GM18867 (cell line): ENCODE results near the gene TRIM23.
"Not testable (repeated sequence)": the region's sequence is repeated elsewhere in the genome, so short reads cannot be mapped to it uniquely, and the experiment has no call there.

Source experiments
- ATAC-seq: cut with Tn5 transposase; IDR thresholded peaks from one replicate; pipeline ENCODE4 v1.9.1; 2021; ENCODE audit warnings: mild to moderate bottlenecking, moderate library complexity; ENCODE audit not compliant: unreplicated experiment

The TRIM23 gene

GRCh38 chr5:65624025-65624570 lies at the start of gene TRIM23:
TSS of gene TRIM23 (minus strand) at chr5:65624333. CDS start at chr5:65624274, 59 bp downstream.
- ATAC-seq, result peak; percentile 95

DNA sequence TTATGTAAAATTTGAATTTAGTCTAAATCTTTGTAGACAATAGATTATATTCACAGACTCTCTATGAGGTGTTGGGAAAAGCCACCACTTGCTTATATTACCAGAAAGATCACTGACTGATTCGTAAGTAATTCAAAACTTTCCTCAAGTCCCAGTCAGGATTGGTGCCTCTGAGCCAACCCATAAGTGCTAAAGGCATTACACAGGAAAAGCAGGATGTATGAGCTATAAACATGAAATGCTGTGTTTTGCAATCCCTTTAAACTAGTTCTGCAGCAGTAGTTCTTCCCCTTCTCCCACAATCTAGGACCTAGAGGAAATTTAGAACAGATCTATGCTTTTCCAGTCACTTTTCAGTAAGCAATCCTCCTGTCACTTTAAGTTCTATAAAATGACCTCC lies 48.7 kb upstream of the TRIM23 start:
- ATAC-seq, result no peak

GRCh38 chr5:65668696-65669095 lies 44.6 kb upstream of the TRIM23 start:
- no peak for ATAC-seq

GRCh38 chr5:65663804-65664521 lies 39.8 kb upstream of the TRIM23 start:
- ATAC-seq, result no peak

DNA sequence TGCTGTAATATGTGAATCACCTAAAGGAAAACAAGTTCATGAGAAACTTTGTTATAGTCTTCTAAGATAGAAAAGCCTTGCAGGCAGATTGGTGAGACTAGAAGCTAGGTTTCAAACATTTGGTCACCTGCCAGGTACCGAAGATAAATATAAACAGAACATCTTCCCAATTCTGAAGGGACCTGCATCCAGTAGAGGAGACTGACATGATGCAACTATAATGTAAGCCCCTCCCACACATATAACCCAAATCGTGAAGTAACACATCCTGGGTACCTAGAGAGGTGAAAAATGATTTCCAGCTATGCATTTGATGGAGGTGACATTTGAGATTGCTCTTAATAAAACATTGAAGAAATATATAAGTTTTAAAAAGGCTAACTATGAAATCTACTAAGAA lies 30.6 kb upstream of the TRIM23 start:
- ATAC-seq, result no peak

DNA sequence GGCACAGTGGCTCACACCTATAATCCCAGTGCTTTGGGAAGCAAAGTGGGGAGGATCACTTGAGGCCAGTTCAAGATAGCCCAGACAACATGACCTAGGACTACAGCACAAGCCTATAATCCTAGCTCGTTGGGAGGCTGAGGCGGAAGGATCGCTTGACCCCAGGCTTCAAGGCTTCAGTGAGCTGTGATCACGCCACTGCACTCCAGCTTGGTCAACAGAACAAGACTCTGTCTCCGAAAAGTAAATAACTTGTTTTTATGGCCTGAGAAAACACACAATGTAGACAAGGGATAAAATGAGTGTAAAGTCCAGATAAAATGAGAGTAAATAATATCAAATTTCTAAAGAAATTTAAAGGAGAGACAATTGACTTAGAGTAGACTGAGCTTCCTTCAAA lies 27.0 kb upstream of the TRIM23 start:
- no peak for ATAC-seq

- ATAC-seq, result no peak
These were observed 23.8 kb upstream of the TRIM23 start for GRCh38 chr5:65647941-65648340.

- no peak for ATAC-seq
These were observed 22.8 kb upstream of the TRIM23 start for GRCh38 chr5:65646938-65647337.

- ATAC-seq, result no peak
These were observed 16.1 kb upstream of the TRIM23 start for GRCh38 chr5:65640240-65640639.

DNA sequence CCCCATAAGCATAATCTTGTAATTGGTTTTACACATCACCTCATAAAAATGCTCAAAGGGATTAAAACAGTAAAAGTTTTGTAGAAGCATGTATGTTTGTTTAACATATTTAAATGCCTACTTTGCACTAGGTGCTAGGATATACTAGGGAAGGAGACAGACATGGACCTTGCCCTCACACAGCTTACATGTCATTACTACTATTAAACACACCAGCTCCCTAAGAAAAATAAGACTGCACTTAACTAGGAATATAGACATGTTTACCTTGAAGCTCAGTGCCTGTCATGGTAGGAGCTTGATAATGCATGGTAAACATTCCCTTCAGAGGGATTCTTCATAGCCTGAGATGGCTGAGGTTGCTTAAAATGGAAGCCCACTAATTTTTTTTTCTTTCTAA lies 6.8 kb upstream of the TRIM23 start:
- no peak for ATAC-seq

DNA sequence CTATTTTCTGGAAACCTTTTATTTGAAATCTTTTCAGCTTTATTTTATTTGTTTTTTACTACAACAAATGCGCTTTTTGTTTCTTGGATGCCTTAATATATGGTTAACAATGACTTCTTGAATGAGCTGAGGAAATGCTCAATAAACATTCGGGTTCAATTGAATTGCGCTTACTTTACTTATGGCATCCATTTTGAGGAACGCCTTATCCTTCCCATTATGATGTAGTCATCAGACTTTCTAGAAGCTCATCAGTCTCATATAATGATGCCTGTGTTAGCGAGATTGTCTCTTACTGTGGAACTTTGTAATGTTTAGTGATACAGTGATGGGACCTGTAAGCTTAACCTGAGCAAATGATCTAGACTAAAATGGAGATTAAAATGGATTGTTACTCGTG lies 1.6 kb upstream of the TRIM23 start:
- ATAC-seq, result no peak

DNA sequence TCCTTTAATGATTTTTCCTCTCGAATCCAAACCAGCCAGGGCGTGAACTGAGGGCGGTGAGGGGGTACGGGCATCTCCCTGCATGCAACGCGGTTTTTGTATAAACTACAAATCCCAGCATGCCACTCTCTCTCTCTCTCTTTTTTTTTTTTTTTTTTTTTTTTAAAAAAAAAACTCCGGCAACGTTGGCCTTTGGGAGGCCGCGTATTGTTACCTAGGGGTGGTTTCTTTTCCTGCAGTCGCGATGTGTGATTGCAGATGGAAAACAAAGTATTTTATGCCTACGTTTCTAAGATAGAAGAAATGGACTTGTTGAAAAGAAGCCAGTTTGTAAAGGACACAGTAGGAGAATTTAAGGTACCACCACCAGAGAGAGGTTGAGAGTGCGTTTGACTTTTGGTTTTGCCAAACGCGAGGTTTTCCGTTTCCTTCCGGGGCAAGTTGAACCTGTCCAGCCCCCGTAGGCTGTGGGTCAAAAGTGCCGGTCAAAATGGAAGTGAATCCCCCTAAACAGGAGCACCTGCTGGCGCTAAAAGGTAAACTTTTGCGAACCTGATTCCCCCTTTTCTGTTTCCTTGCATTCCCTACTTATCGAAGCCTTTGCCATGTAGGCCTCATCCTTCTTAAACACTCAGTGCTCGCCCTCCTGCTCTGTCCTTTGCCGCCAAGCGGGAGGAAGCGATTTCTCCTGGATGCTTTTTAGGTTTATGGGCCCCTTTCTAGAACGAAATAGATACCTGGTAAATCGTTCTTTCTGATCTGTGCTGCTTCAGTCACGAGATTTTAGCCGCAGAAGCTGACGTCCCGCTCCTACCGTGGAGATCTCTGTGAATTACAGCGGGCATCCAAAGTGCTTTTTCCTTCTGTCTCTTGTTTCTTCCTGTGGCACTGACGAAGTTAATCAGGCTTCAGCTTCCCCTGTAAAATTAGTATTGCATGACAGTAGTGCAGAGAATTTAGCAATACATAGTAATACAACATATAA lies 730 bp upstream of the TRIM23 start, which contains the start of the genes SHLD3 and TRAPPC13:
TSS of gene SHLD3 (plus strand) at position 457 of the 985 bp plus-strand sequence. CDS start 4,561 bp downstream, outside the sequence.
TSS of gene TRAPPC13 (plus strand) at position 457 of the 985 bp plus-strand sequence. CDS start at position 491, 34 bp downstream.
- peak; percentile 76 for ATAC-seq

DNA sequence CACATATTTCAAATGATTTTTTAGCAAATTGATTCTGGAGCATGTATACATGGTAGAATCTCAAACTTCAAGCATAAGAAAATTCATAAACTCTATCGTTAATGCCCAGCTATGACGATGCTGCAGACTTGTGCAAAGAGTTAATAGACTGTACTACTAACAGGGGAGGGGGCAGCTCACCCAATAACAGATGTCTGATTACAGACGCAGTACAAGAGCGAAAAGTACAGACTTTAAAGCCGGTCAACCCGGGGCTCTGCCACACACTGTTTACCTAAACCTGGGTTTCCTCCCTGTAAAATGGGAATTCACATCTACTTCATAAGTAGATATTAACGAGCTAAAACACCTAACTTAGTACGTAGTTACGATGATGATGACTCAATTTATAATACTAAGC lies 651 bp downstream of the TRIM23 start:
- ATAC-seq, result no peak

- not testable (repeated sequence) for ATAC-seq
These were observed 2.2 kb downstream of the TRIM23 start for GRCh38 chr5:65621961-65622360.

GRCh38 chr5:65620021-65620420 lies 4.1 kb downstream of the TRIM23 start:
- no peak for ATAC-seq

DNA sequence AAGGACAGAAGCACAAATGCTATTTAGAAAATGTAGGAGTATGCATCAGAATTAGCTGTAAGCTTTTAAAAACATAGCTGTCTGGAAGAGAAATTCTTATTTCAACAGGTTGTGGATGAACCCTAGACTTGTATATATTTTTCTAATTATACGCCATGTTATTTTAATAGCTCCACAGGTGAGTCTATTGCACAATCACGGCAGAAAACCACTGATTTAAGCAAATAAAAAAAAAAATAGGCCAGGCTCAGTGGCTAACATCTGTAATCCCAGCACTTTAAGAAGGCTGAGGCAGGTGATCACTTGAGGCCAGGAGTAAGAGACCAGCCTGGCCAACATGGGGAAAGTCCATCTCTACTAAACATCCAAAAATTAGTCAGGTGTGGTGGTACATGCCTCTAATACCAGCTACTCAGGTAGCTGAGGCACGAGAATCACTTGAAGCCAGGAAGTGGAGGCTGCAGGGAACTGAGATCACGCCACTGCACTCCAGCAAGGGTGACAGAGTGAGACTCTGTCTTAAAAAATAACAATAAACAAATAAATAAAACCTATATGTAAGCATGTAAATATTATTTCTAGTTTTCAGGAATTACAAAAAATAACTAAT lies 11.7 kb downstream of the TRIM23 start:
- ATAC-seq, result no peak

GRCh38 chr5:65611524-65611923 lies 12.6 kb downstream of the TRIM23 start:
- no peak for ATAC-seq

DNA sequence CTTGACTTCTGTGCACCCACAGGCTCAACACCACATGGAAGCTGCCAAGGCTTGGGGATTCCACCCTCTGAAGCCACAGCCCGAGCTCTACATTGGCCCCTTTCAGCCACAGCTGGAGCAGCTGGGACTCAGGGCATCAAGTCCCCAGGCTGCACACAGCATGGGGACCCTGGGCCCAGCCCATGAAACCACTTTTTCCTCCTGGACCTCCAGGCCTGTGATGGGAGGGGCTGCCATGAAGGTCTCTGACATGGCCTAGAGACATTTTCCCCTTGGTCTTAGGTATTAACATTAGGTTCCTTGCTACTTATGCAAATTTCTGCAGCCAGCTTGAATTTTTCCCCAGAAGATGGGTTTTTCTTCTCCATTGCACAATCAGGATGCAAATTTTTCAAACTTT lies 22.4 kb downstream of the TRIM23 start:
- ATAC-seq, result not testable (repeated sequence)

DNA sequence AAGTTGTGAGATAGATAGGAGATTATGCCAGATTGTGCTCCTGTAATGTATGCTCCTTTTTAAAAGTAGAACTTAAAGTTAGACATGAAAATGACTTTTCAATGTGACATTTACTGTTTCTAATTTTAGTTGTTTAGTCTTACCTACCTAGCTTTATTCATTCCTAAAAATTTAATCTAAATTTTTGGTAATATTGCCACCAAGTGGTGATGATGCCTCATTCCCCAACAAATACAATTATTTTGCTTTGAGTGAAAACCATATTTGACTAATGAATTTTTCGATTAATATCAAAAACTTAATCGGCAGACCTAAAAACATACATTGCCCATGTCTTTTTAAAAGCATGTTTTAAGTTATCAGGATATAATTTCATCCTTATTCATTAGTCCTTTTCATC lies 35.4 kb downstream of the TRIM23 start:
- ATAC-seq, result no peak

- ATAC-seq, result no peak
These were observed 47.0 kb downstream of the TRIM23 start for GRCh38 chr5:65577141-65577540.
